Left lung (tissue), 10 donors: ENCODE data around the gene TMEM11. TPM values are rescaled to one million over a fixed set of nuclear protein-coding genes. Genes with fewer than 3 reads are reported as not detected.

ENCODE experiments used
- ATAC-seq: fragments of 200-7000 bp; cut with Tn5 transposase; one replicate; pipeline ENCODE4 v1.9.1; 2020; ENCODE audit warnings: moderate library complexity
- DNase-seq, 4 donors: peaks; one replicate each; pipeline ENCODE4 v3.0.0-alpha.2; 2013 to 2020
- H3K27ac ChIP-seq, 2 donors: fragments of 200-600 bp; sonication (generic) in 1 of 2; one replicate each; pipeline versions ENCODE4 v1.5.0 to v1.8.0; 2020 to 2021
- H3K27me3 ChIP-seq, 2 donors: fragments of 200-600 bp; sonication (generic) in 1 of 2; one replicate each; pipeline versions ENCODE4 v1.5.0 to v1.8.0; 2020 to 2021
- H3K36me3 ChIP-seq, 2 donors: fragments of 200-600 bp; sonication (generic) in 1 of 2; one replicate each; pipeline versions ENCODE4 v1.5.0 to v1.8.0; 2020 to 2021
- H3K4me1 ChIP-seq, 2 donors: fragments of 200-600 bp; one replicate each; pipeline ENCODE4 v1.8.0; 2021
- H3K4me3 ChIP-seq, 2 donors: fragments of 200-600 bp; sonication (generic) in 1 of 2; one replicate each; pipeline versions ENCODE4 v1.5.0 to v1.8.0; 2020 to 2021; ENCODE audit warnings: mild to moderate bottlenecking in 1 of 2
- H3K9me3 ChIP-seq, 2 donors: fragments of 200-600 bp; sonication (generic) in 1 of 2; one replicate each; pipeline versions ENCODE4 v1.5.0 to v1.8.0; 2020 to 2021
- CTCF ChIP-seq, 2 donors: fragments of 200-600 bp; sonication (generic) in 1 of 2; IDR thresholded peaks; one replicate each; pipeline versions ENCODE4 v1.5.0 to v1.8.0; 2021; ENCODE audit warnings: antibody characterized with exemption in 2 of 2
- intact Hi-C, 2 donors: fragments of 100-400 bp; cut with DNase I; formaldehyde crosslinking; loops; one replicate each; pipeline versions ENCODE4 v1.11.2 to v1.14.2; 2022
- polyA plus RNA-seq, 6 donors: library from polyadenylated mRNA; unstranded; fragments of 120-200 nt; gene quantifications; one replicate each; pipeline ENCODE4 v1.2.1, GENCODE V29; 2013; ENCODE audit not compliant: insufficient read length in 6 of 6
- total RNA-seq, 2 donors: library from RNA; stranded (reverse); fragmentation: NEBNext Ultra II Directional; extraction: Animal tissue kit (Norgen Biotek cat#: 25700); gene quantifications; one replicate each; pipeline ENCODE4 v1.2.1, GENCODE V29; 2021
- donor health status: DM: no; HTN: yes; CAD: no.
- donor health status: DM: no; HTN: no; CAD: no.

TMEM11 gene
- total and polyA plus RNA-seq, 8 donors = 17.1 to 25.1 (median 19.5) TPM

- Histone ChIP-seq H3K4me3 (no peak overlapping the region), H3K27me3 (no peaks in the 10 kb centered on the region), H3K4me1 (peaks cover 0 to 7% of the 10 kb centered on the region in 2 donors), H3K36me3 (no peaks in the 10 kb centered on the region), H3K27ac (no peak overlapping the region), H3K9me3 (no peaks in the 10 kb centered on the region)
- ATAC-seq = no peak
- intact Hi-C loops = no loop called here
- no peak for DNase-seq
- TF ChIP-seq CTCF (IDR thresholded peaks at IDR 0.05) = no peak
Observed at GRCh38 chr17:21258593-21258992, 44.6 kb upstream of the TMEM11 start.

GRCh38 chr17:21253646-21254441 lies 39.9 kb upstream of the TMEM11 start:
- H3K27me3 ChIP-seq = no peaks in the 10 kb centered on the region
- DNase-seq (no peak), ATAC-seq (peak; percentile 70)
- H3K4me3 ChIP-seq = peak overlapping the region; percentile 40 to 49
- H3K9me3 ChIP-seq = no peaks in the 10 kb centered on the region
- H3K36me3 ChIP-seq = no peaks in the 10 kb centered on the region
- intact Hi-C loops = no loop called here
- H3K27ac ChIP-seq = peak overlapping the region; percentile 54 to 77
- no peak for TF ChIP-seq CTCF (IDR thresholded peaks at IDR 0.05)
- H3K4me1 ChIP-seq = peaks cover 3 to 39% of the 10 kb centered on the region in 2 donors

- Histone ChIP-seq H3K9me3 (no peaks in the 10 kb centered on the region), H3K36me3 (no peaks in the 10 kb centered on the region), H3K4me3 (peak within 1 kb of the TSS; percentile 40 to 49), H3K4me1 (peaks cover 3 to 39% of the 10 kb centered on the region in 2 donors), H3K27ac (peak within 1 kb of the TSS; percentile 54 to 77), H3K27me3 (no peaks in the 10 kb centered on the region)
- intact Hi-C loops = no loop called here
- ATAC-seq (peak; percentile 79), DNase-seq (peak; percentile 74 to 95 (median 86))
- TF ChIP-seq CTCF (IDR thresholded peaks at IDR 0.05) = no peak
Observed at GRCh38 chr17:21252796-21253645, 39.1 kb upstream of the TMEM11 start, which contains the start of gene NATD1. TSS of gene NATD1 (minus strand) at chr17:21253410. CDS start at chr17:21253264, 146 bp downstream.

- H3K4me1 ChIP-seq = peaks cover 3 to 39% of the 10 kb centered on the region in 2 donors
- ATAC-seq (no peak), DNase-seq (no peak)
- TF ChIP-seq CTCF (IDR thresholded peaks at IDR 0.05) = no peak
- peak overlapping the region; percentile 36 to 49 for H3K4me3 ChIP-seq
- no peaks in the 10 kb centered on the region for H3K9me3 ChIP-seq
- no peaks in the 10 kb centered on the region for H3K36me3 ChIP-seq
- no peaks in the 10 kb centered on the region for H3K27me3 ChIP-seq
- peak overlapping the region in 1 of 2 donors; percentile 77 for H3K27ac ChIP-seq
- intact Hi-C loops = no loop called here
Observed at GRCh38 chr17:21252289-21252795, 38.4 kb upstream of the TMEM11 start.
